Melanocyte of skin (primary cell): ENCODE data around the gene GALNT8. TPM values are rescaled to one million over a fixed set of nuclear protein-coding genes. Genes with fewer than 3 reads are reported as not detected.

ENCODE experiments used
- total RNA-seq, 2 donors: library from RNA; depleted of rRNA; stranded (reverse); fragments of >200 nt; gene quantifications; 2 replicates each; pipeline ENCODE4 v1.2.3, GENCODE V29; 2012

Gene GALNT8, protein sequence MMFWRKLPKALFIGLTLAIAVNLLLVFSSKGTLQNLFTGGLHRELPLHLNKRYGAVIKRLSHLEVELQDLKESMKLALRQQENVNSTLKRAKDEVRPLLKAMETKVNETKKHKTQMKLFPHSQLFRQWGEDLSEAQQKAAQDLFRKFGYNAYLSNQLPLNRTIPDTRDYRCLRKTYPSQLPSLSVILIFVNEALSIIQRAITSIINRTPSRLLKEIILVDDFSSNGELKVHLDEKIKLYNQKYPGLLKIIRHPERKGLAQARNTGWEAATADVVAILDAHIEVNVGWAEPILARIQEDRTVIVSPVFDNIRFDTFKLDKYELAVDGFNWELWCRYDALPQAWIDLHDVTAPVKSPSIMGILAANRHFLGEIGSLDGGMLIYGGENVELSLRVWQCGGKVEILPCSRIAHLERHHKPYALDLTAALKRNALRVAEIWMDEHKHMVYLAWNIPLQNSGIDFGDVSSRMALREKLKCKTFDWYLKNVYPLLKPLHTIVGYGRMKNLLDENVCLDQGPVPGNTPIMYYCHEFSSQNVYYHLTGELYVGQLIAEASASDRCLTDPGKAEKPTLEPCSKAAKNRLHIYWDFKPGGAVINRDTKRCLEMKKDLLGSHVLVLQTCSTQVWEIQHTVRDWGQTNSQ
- not detected for total RNA-seq

DNA sequence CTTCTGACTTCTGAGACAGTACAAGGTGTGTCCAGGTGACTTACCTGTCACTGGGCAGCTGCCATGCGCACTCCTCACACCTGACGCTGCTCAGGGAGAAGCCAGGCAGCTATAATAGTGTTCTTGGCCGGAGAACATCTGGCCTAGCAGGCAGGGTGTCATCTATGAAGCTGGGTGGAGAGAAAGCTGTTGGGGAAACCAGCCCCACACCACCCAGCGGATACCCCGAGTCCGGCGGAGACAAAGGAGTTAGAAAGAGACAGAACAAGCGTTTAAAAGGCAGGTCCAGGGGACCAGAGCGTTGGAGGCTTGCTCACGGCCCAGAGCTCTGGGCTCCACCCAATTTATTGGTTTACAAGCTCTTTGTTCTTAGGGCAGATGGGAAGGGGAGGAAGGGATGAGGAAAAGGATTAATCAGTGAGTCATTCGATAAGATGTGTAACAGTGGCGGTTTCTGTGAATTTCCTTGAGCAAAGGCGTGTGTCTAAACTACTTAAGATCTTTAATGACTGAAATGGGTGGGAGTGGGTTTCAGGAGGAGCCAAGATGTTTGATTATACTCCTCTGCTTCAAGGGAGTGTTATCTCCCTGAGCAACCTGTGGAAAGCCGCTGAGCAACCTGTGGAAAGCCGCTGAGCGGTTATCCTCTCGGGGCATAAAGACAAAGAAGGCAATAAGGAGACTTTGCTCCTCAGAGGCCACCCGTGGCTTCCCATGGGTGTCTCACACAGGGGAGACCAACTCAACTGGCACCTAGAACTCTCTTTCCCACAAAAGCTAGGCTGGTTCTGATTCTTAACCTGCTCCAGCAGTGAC, at the start of gene GALNT8:
Gene GALNT8, plus strand, starts transcription at position 580 of the 816 bp plus-strand sequence. CDS start 278 bp downstream, outside the sequence.

Other genes starting within 250 kb of the GALNT8 start
- gene RAD51AP1, start 181.5 kb upstream of the GALNT8 start, total RNA-seq = 10 to 100 TPM; 18.2 to 27.6 TPM
- 10 to 100 TPM; 30.6 to 46.0 TPM for gene DYRK4, start 158.2 kb upstream of the GALNT8 start, total RNA-seq
- gene AKAP3, start 71.3 kb upstream of the GALNT8 start, total RNA-seq = 1 to 10 TPM in 1 of 2 donors, under 1 TPM in 1; 0.67 to 4.5 TPM
- gene NDUFA9, start 71.3 kb upstream of the GALNT8 start, total RNA-seq = 10 to 100 TPM; 50.2 to 52.6 TPM
- under 1 TPM in 1 of 2 donors, not detected in 1; under 0.01 TPM for gene KCNA1, start 189.5 kb downstream of the GALNT8 start, total RNA-seq